PFSK-1 (cell line): ENCODE measurements around the gene CIITA.

Experiments used
- POLR2AphosphoS5 ChIP-seq: IDR thresholded peaks from 2 replicates; pipeline ENCODE4 v1.6.1; 2012; ENCODE audit warnings: low read depth, mild to moderate bottlenecking, control low read depth, low read length, moderate library complexity
- REST ChIP-seq, 2 experiments: IDR thresholded peaks; 2 replicates each; pipeline versions ENCODE4 v1.6.1 to v1.8.0; 2011 to 2012; ENCODE audit warnings: low read depth in 2 of 2, low read length in 2 of 2, control low read depth in 1 of 2, inconsistent platforms in 1 of 2, mild to moderate bottlenecking in 1 of 2, moderate library complexity in 1 of 2; ENCODE audit not compliant: insufficient read depth in 1 of 2
- SIN3A ChIP-seq: IDR thresholded peaks from 2 replicates; pipeline ENCODE4 v1.6.1; 2012; ENCODE audit warnings: mild to moderate bottlenecking, low read length, moderate library complexity, borderline replicate concordance; ENCODE audit not compliant: insufficient read depth
- TAF1 ChIP-seq: IDR thresholded peaks from 2 replicates; pipeline ENCODE4 v1.6.1; 2012; ENCODE audit warnings: low read length, control low read depth, borderline replicate concordance; ENCODE audit not compliant: insufficient read depth

- TF ChIP-seq POLR2AphosphoS5 (no peak), SIN3A (no peak), TAF1 (no peak), REST (IDR thresholded peaks at IDR 0.05; ENCODE audit: insufficient read depth in 1 of 2, low read depth in 2 of 2, low read length in 2 of 2) (no peak)
Measured at GRCh38 chr16:10867199-10867598, 9.8 kb upstream of the CIITA start.
